Hematopoietic multipotent progenitor cell treated with erythropoietin and hydrocortisone succinate and interleukin-3 and kit ligand, for 8 days (in vitro differentiated cells): ENCODE results near the gene USP49.
"Not testable (repeated sequence)": the region's sequence is repeated elsewhere in the genome, so short reads cannot be mapped to it uniquely, and the experiment has no call there.

Experiments
- DNase-seq: peaks from one replicate; pipeline ENCODE4 v3.0.0-alpha.2; 2015

Gene USP49

GRCh38 chr6:41871691-41872090 lies 23.5 kb downstream of the USP49 start:
- DNase-seq: no peak

GRCh38 chr6:41859356-41859755 lies 35.8 kb downstream of the USP49 start:
- no peak for DNase-seq

GRCh38 chr6:41858703-41859102 lies 36.5 kb downstream of the USP49 start:
- no peak for DNase-seq

- no peak for DNase-seq
These were observed 44.3 kb downstream of the USP49 start for GRCh38 chr6:41850861-41851260.

- DNase-seq: peak; percentile 93
These were observed 48.4 kb downstream of the USP49 start for GRCh38 chr6:41846666-41847237.

- no peak for DNase-seq
These were observed 52.0 kb downstream of the USP49 start for GRCh38 chr6:41843178-41843577.

GRCh38 chr6:41840326-41840725 lies 54.8 kb downstream of the USP49 start:
- DNase-seq: no peak

- DNase-seq: no peak
These were observed 58.5 kb downstream of the USP49 start for GRCh38 chr6:41836660-41837052.

- no peak for DNase-seq
These were observed 59.0 kb downstream of the USP49 start for GRCh38 chr6:41836022-41836659.

- DNase-seq: no peak
These were observed 62.9 kb downstream of the USP49 start for GRCh38 chr6:41832263-41832662.

- DNase-seq: no peak
These were observed 68.7 kb downstream of the USP49 start for GRCh38 chr6:41826343-41827022.

- DNase-seq: no peak
These were observed 70.3 kb downstream of the USP49 start for GRCh38 chr6:41824571-41825569.

- no peak for DNase-seq
These were observed 72.0 kb downstream of the USP49 start for GRCh38 chr6:41823178-41823577.

GRCh38 chr6:41822021-41822420 lies 73.2 kb downstream of the USP49 start:
- no peak for DNase-seq

GRCh38 chr6:41821266-41821665 lies 73.9 kb downstream of the USP49 start:
- no peak for DNase-seq

GRCh38 chr6:41818271-41819054 lies 76.7 kb downstream of the USP49 start:
- peak; percentile 54 for DNase-seq

GRCh38 chr6:41815587-41815986 lies 79.6 kb downstream of the USP49 start:
- DNase-seq: no peak

GRCh38 chr6:41814629-41815028 lies 80.5 kb downstream of the USP49 start:
- DNase-seq: no peak

- DNase-seq: no peak
These were observed 81.2 kb downstream of the USP49 start for GRCh38 chr6:41813956-41814355.

GRCh38 chr6:41813469-41813868 lies 81.7 kb downstream of the USP49 start:
- DNase-seq: no peak

- DNase-seq: not testable (repeated sequence)
These were observed 83.2 kb downstream of the USP49 start for GRCh38 chr6:41811946-41812345.

- no peak for DNase-seq
These were observed 84.1 kb downstream of the USP49 start for GRCh38 chr6:41811095-41811494.
